A549 (cell line): ENCODE measurements around the gene POLR3B.

Source experiments
- BHLHE40 ChIP-seq: IDR thresholded peaks from 2 replicates; pipeline ENCODE4 v1.6.1; 2012; ENCODE audit warnings: low read depth, low read length, inconsistent platforms
- CEBPB ChIP-seq, 2 experiments: fragments of >200 bp in 1 of 2; sonication (Bioruptor Twin) in 1 of 2; formaldehyde crosslinking in 1 of 2; IDR thresholded peaks; 2 replicates each; pipeline ENCODE4 v1.6.1; 2012 to 2016
- CTCF ChIP-seq: fragments of >200 bp; sonication (Bioruptor Twin); formaldehyde crosslinking; IDR thresholded peaks from 3 replicates; pipeline ENCODE4 v1.5.1; 2016
- EP300 ChIP-seq, 2 experiments: fragments of >200 bp; sonication (Bioruptor Twin); formaldehyde crosslinking; IDR thresholded peaks; 2 replicates in 1 of 2; 3 replicates in 1 of 2; pipeline ENCODE4 v1.6.1; 2016 to 2017
- HOXA7 ChIP-seq: fragments of 250-450 bp; sonication (Bioruptor Pico); IDR thresholded peaks from 2 replicates; pipeline ENCODE4 v1.5.0; 2020; ENCODE audit warnings: mild to moderate bottlenecking, moderate library complexity
- JUN ChIP-seq, 2 experiments: fragments of >200 bp; sonication (Bioruptor Twin); formaldehyde crosslinking; IDR thresholded peaks; 2 replicates in 1 of 2; 3 replicates in 1 of 2; pipeline ENCODE4 v1.6.1; 2016 to 2017
- KDM5A ChIP-seq: fragments of 200-600 bp; sonication (generic); IDR thresholded peaks from 2 replicates; pipeline ENCODE4 v1.6.1; 2016; ENCODE audit warnings: antibody characterized with exemption, mild to moderate bottlenecking
- MAFK ChIP-seq: fragments of 450-650 bp; IDR thresholded peaks from 2 replicates; pipeline ENCODE4 v1.6.1; 2014; ENCODE audit not compliant: partially characterized antibody
- POLR2A ChIP-seq: IDR thresholded peaks from 2 replicates; pipeline ENCODE4 v1.6.1; 2012; ENCODE audit warnings: mild to moderate bottlenecking, low read length
- RAD21 ChIP-seq, 2 experiments: fragments of >200 bp in 1 of 2; sonication (Bioruptor Twin) in 1 of 2; formaldehyde crosslinking in 1 of 2; IDR thresholded peaks in 1 of 2; conservative IDR thresholded peaks in 1 of 2; 2 replicates in 1 of 2; 3 replicates in 1 of 2; pipeline ENCODE4 v1.6.1; 2012 to 2018; ENCODE audit warnings: inconsistent platforms in 1 of 2
- SMC3 ChIP-seq: fragments of >200 bp; sonication (Bioruptor Twin); formaldehyde crosslinking; IDR thresholded peaks from 3 replicates; pipeline ENCODE4 v1.6.1; 2018; ENCODE audit warnings: inconsistent platforms
- ZC3H11A ChIP-seq: fragments of 450-650 bp; IDR thresholded peaks from 2 replicates; pipeline ENCODE4 v1.6.1; 2014; ENCODE audit warnings: antibody characterized with exemption, mild to moderate bottlenecking
- TF ChIP-seq, protein P1 (sequence below): fragments of 150-350 bp; IDR thresholded peaks from 2 replicates; pipeline ENCODE4 v1.6.1; 2014; ENCODE audit warnings: low read depth, mild to moderate bottlenecking, low read length
- TF ChIP-seq, protein P2 (sequence below): IDR thresholded peaks from 2 replicates; pipeline ENCODE4 v1.6.1; 2012

DNA sequence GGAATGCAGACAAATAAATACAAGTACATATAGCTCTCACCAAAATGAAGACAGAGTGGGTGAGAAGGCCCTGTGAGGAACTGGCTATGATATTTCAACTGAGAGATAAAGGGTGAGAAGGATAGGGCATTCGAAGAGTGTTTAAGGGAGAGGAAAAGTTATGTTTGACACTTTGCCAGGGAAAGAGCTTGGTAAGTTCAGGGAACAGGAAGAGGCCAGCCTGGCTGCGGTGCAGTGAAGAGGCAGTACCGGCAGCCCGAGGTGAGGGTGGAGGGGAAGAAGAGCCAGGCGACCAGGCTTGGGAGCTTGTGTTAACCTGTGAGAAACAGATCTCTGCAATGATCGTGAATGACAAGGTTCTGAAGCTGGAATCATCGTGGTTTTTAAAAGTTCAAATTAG, 140.5 kb downstream of the POLR3B start:
- no peak for TF ChIP-seq POLR2A
- no peak for TF ChIP-seq CTCF
- no peak for TF ChIP-seq KDM5A
- TF ChIP-seq CEBPB (IDR thresholded peaks at IDR 0.05) = no peak
- TF ChIP-seq SMC3 = no peak
- TF ChIP-seq JUN (IDR thresholded peaks at IDR 0.05) = no peak
- no peak for TF ChIP-seq HOXA7 (CRISPR knock-in tag)
- TF ChIP-seq ZC3H11A = no peak
- TF ChIP-seq RAD21 (conservative IDR thresholded peaks at IDR 0.05 in 1 of 2, IDR thresholded peaks at IDR 0.05 in 1 of 2) = no peak
- no peak for TF ChIP-seq EP300 (IDR thresholded peaks at IDR 0.05)
- TF ChIP-seq, protein P1, sequence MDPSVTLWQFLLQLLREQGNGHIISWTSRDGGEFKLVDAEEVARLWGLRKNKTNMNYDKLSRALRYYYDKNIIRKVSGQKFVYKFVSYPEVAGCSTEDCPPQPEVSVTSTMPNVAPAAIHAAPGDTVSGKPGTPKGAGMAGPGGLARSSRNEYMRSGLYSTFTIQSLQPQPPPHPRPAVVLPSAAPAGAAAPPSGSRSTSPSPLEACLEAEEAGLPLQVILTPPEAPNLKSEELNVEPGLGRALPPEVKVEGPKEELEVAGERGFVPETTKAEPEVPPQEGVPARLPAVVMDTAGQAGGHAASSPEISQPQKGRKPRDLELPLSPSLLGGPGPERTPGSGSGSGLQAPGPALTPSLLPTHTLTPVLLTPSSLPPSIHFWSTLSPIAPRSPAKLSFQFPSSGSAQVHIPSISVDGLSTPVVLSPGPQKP = no peak
- TF ChIP-seq, protein P2, sequence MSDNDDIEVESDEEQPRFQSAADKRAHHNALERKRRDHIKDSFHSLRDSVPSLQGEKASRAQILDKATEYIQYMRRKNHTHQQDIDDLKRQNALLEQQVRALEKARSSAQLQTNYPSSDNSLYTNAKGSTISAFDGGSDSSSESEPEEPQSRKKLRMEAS = no peak
- no peak for TF ChIP-seq BHLHE40
- no peak for TF ChIP-seq MAFK
